ENCODE measurements around the gene PGBD5. TPM values are rescaled to one million over a fixed set of nuclear protein-coding genes. Genes with fewer than 3 reads are reported as not detected.

The PGBD5 gene
- polyA plus RNA-seq, 4 donors: under 0.01 to 1.0 (median 0.48) TPM

GRCh38 chr1:230399321-230400006 is 26.7 kb downstream of the PGBD5 start:
- Histone ChIP-seq H3K9me3 (ENCODE audit: control insufficient read depth in 2 of 2, insufficient read depth in 1 of 2, low read depth in 1 of 2, low read length in 1 of 2) (no peaks in the 10 kb centered on the region), H3K36me3 (ENCODE audit: control insufficient read depth in 3 of 3, insufficient read depth in 2 of 3, low read depth in 1 of 3, low read length in 3 of 3) (peaks cover 0 to 4% (median 0%) of the 10 kb centered on the region in 3 donors), H3K27me3 (ENCODE audit: control insufficient read depth in 3 of 3, insufficient read depth in 3 of 3, low read length in 3 of 3) (peaks cover 0 to 2% (median 0%) of the 10 kb centered on the region in 3 donors), H3K27ac (ENCODE audit: low read depth in 1 of 3, low read length in 2 of 3) (no peak overlapping the region), H3K4me1 (ENCODE audit: control insufficient read depth in 3 of 3, insufficient read depth in 2 of 3, low read depth in 1 of 3, low read length in 2 of 3) (no peaks in the 10 kb centered on the region), H3K4me3 (ENCODE audit: low read depth in 1 of 3, low read length in 3 of 3) (no peak overlapping the region)
- 90 to 92% (median 92%) methylated on average over 22 of the region's 22 CpGs for WGBS, 3 donors
- DNase-seq: no peak
- FAIRE-seq: no peak

- Histone ChIP-seq H3K36me3 (ENCODE audit: control insufficient read depth in 3 of 3, insufficient read depth in 2 of 3, low read depth in 1 of 3, low read length in 3 of 3) (peaks cover 0 to 4% (median 0%) of the 10 kb centered on the region in 3 donors), H3K9me3 (ENCODE audit: control insufficient read depth in 2 of 2, insufficient read depth in 1 of 2, low read depth in 1 of 2, low read length in 1 of 2) (no peaks in the 10 kb centered on the region), H3K4me3 (ENCODE audit: low read depth in 1 of 3, low read length in 3 of 3) (no peak overlapping the region), H3K4me1 (ENCODE audit: control insufficient read depth in 3 of 3, insufficient read depth in 2 of 3, low read depth in 1 of 3, low read length in 2 of 3) (no peaks in the 10 kb centered on the region), H3K27me3 (ENCODE audit: control insufficient read depth in 3 of 3, insufficient read depth in 3 of 3, low read length in 3 of 3) (peaks cover 0 to 2% (median 0%) of the 10 kb centered on the region in 3 donors), H3K27ac (ENCODE audit: low read depth in 1 of 3, low read length in 2 of 3) (no peak overlapping the region)
- WGBS, 3 donors: 84 to 92% (median 85%) methylated on average over 8 of the region's 8 CpGs
- FAIRE-seq (no peak), DNase-seq (no peak)
Measured at GRCh38 chr1:230398856-230399255, 27.3 kb downstream of the PGBD5 start.

- DNase-seq (no peak), FAIRE-seq (no peak)
- Histone ChIP-seq H3K4me1 (ENCODE audit: control insufficient read depth in 3 of 3, insufficient read depth in 2 of 3, low read depth in 1 of 3, low read length in 2 of 3) (no peaks in the 10 kb centered on the region), H3K27ac (ENCODE audit: low read depth in 1 of 3, low read length in 2 of 3) (no peak overlapping the region), H3K36me3 (ENCODE audit: control insufficient read depth in 3 of 3, insufficient read depth in 2 of 3, low read depth in 1 of 3, low read length in 3 of 3) (peaks cover 0 to 4% (median 0%) of the 10 kb centered on the region in 3 donors), H3K4me3 (ENCODE audit: low read depth in 1 of 3, low read length in 3 of 3) (no peak overlapping the region), H3K9me3 (ENCODE audit: control insufficient read depth in 2 of 2, insufficient read depth in 1 of 2, low read depth in 1 of 2, low read length in 1 of 2) (peaks cover 0 to 4% of the 10 kb centered on the region in 2 donors), H3K27me3 (ENCODE audit: control insufficient read depth in 3 of 3, insufficient read depth in 3 of 3, low read length in 3 of 3) (peaks cover 0 to 2% (median 0%) of the 10 kb centered on the region in 3 donors)
- WGBS, 3 donors: 88 to 93% (median 90%) methylated on average over 10 of the region's 10 CpGs
Measured at GRCh38 chr1:230396966-230397365, 29.2 kb downstream of the PGBD5 start.

GRCh38 chr1:230395932-230396331 is 30.2 kb downstream of the PGBD5 start:
- Histone ChIP-seq H3K4me3 (ENCODE audit: low read depth in 1 of 3, low read length in 3 of 3) (no peak overlapping the region), H3K36me3 (ENCODE audit: control insufficient read depth in 3 of 3, insufficient read depth in 2 of 3, low read depth in 1 of 3, low read length in 3 of 3) (peaks cover 0 to 2% (median 0%) of the 10 kb centered on the region in 3 donors), H3K4me1 (ENCODE audit: control insufficient read depth in 3 of 3, insufficient read depth in 2 of 3, low read depth in 1 of 3, low read length in 2 of 3) (no peaks in the 10 kb centered on the region), H3K9me3 (ENCODE audit: control insufficient read depth in 2 of 2, insufficient read depth in 1 of 2, low read depth in 1 of 2, low read length in 1 of 2) (peaks cover 0 to 4% of the 10 kb centered on the region in 2 donors), H3K27me3 (ENCODE audit: control insufficient read depth in 3 of 3, insufficient read depth in 3 of 3, low read length in 3 of 3) (peaks cover 0 to 2% (median 0%) of the 10 kb centered on the region in 3 donors), H3K27ac (ENCODE audit: low read depth in 1 of 3, low read length in 2 of 3) (no peak overlapping the region)
- WGBS, 3 donors: 67 to 81% (median 81%) methylated on average over 1 of the region's 1 CpG
- DNase-seq (no peak), FAIRE-seq (no peak)

GRCh38 chr1:230394741-230395140 is 31.4 kb downstream of the PGBD5 start:
- peaks cover 0 to 4% of the 10 kb centered on the region in 2 donors for H3K9me3 ChIP-seq (ENCODE audit: control insufficient read depth in 2 of 2, insufficient read depth in 1 of 2, low read depth in 1 of 2, low read length in 1 of 2)
- peaks cover 0 to 2% (median 0%) of the 10 kb centered on the region in 3 donors for H3K36me3 ChIP-seq (ENCODE audit: control insufficient read depth in 3 of 3, insufficient read depth in 2 of 3, low read depth in 1 of 3, low read length in 3 of 3)
- no peak for FAIRE-seq
- H3K4me1 ChIP-seq (ENCODE audit: control insufficient read depth in 3 of 3, insufficient read depth in 2 of 3, low read depth in 1 of 3, low read length in 2 of 3): no peaks in the 10 kb centered on the region
- no peak for DNase-seq
- no peak overlapping the region for H3K27ac ChIP-seq (ENCODE audit: low read depth in 1 of 3, low read length in 2 of 3)
- WGBS, 3 donors: 72 to 83% (median 78%) methylated on average over 8 of the region's 8 CpGs
- peaks cover 0 to 2% (median 0%) of the 10 kb centered on the region in 3 donors for H3K27me3 ChIP-seq (ENCODE audit: control insufficient read depth in 3 of 3, insufficient read depth in 3 of 3, low read length in 3 of 3)
- no peak overlapping the region for H3K4me3 ChIP-seq (ENCODE audit: low read depth in 1 of 3, low read length in 3 of 3)

GRCh38 chr1:230394134-230394533 is 32.0 kb downstream of the PGBD5 start:
- Histone ChIP-seq H3K9me3 (ENCODE audit: control insufficient read depth in 2 of 2, insufficient read depth in 1 of 2, low read depth in 1 of 2, low read length in 1 of 2) (peaks cover 0 to 4% of the 10 kb centered on the region in 2 donors), H3K4me3 (ENCODE audit: low read depth in 1 of 3, low read length in 3 of 3) (no peak overlapping the region), H3K27ac (ENCODE audit: low read depth in 1 of 3, low read length in 2 of 3) (no peak overlapping the region), H3K36me3 (ENCODE audit: control insufficient read depth in 3 of 3, insufficient read depth in 2 of 3, low read depth in 1 of 3, low read length in 3 of 3) (peaks cover 0 to 2% (median 0%) of the 10 kb centered on the region in 3 donors), H3K4me1 (ENCODE audit: control insufficient read depth in 3 of 3, insufficient read depth in 2 of 3, low read depth in 1 of 3, low read length in 2 of 3) (no peaks in the 10 kb centered on the region), H3K27me3 (ENCODE audit: control insufficient read depth in 3 of 3, insufficient read depth in 3 of 3, low read length in 3 of 3) (peaks cover 0 to 2% (median 0%) of the 10 kb centered on the region in 3 donors)
- no peak for FAIRE-seq
- 80 to 82% (median 81%) methylated on average over 6 to 7 of the region's 7 CpGs for WGBS, 3 donors
- DNase-seq: no peak

- FAIRE-seq (no peak), DNase-seq (no peak)
- Histone ChIP-seq H3K4me1 (ENCODE audit: control insufficient read depth in 3 of 3, insufficient read depth in 2 of 3, low read depth in 1 of 3, low read length in 2 of 3) (no peaks in the 10 kb centered on the region), H3K27me3 (ENCODE audit: control insufficient read depth in 3 of 3, insufficient read depth in 3 of 3, low read length in 3 of 3) (peaks cover 0 to 2% (median 0%) of the 10 kb centered on the region in 3 donors), H3K9me3 (ENCODE audit: control insufficient read depth in 2 of 2, insufficient read depth in 1 of 2, low read depth in 1 of 2, low read length in 1 of 2) (peaks cover 0 to 4% of the 10 kb centered on the region in 2 donors), H3K27ac (ENCODE audit: low read depth in 1 of 3, low read length in 2 of 3) (no peak overlapping the region), H3K4me3 (ENCODE audit: low read depth in 1 of 3, low read length in 3 of 3) (no peak overlapping the region), H3K36me3 (ENCODE audit: control insufficient read depth in 3 of 3, insufficient read depth in 2 of 3, low read depth in 1 of 3, low read length in 3 of 3) (peaks cover 0 to 2% (median 0%) of the 10 kb centered on the region in 3 donors)
- WGBS, 3 donors: 87 to 92% (median 89%) methylated on average over 5 to 18 of the region's 18 CpGs
Measured at GRCh38 chr1:230393722-230394121, 32.4 kb downstream of the PGBD5 start.

GRCh38 chr1:230392920-230393521 is 33.1 kb downstream of the PGBD5 start:
- Histone ChIP-seq H3K27ac (ENCODE audit: low read depth in 1 of 3, low read length in 2 of 3) (no peak overlapping the region), H3K9me3 (ENCODE audit: control insufficient read depth in 2 of 2, insufficient read depth in 1 of 2, low read depth in 1 of 2, low read length in 1 of 2) (peaks cover 0 to 4% of the 10 kb centered on the region in 2 donors), H3K4me1 (ENCODE audit: control insufficient read depth in 3 of 3, insufficient read depth in 2 of 3, low read depth in 1 of 3, low read length in 2 of 3) (no peaks in the 10 kb centered on the region), H3K27me3 (ENCODE audit: control insufficient read depth in 3 of 3, insufficient read depth in 3 of 3, low read length in 3 of 3) (peaks cover 0 to 2% (median 0%) of the 10 kb centered on the region in 3 donors), H3K4me3 (ENCODE audit: low read depth in 1 of 3, low read length in 3 of 3) (no peak overlapping the region), H3K36me3 (ENCODE audit: control insufficient read depth in 3 of 3, insufficient read depth in 2 of 3, low read depth in 1 of 3, low read length in 3 of 3) (peaks cover 0 to 2% (median 0%) of the 10 kb centered on the region in 3 donors)
- FAIRE-seq (no peak), DNase-seq (no peak)
- 76 to 86% (median 77%) methylated on average over 9 of the region's 9 CpGs for whole genome bisulfite sequencing, 3 donors

Measured in small intestine (tissue), 7 donors.